ENCODE data around the gene MAPK8IP1.
A peak's percentile ranks its signal among the peaks of the same experiment; 100 is the strongest.
"Not testable (repeated sequence)": the region's sequence is repeated elsewhere in the genome, so short reads cannot be mapped to it uniquely, and the experiment has no call there.

The MAPK8IP1 gene

DNA sequence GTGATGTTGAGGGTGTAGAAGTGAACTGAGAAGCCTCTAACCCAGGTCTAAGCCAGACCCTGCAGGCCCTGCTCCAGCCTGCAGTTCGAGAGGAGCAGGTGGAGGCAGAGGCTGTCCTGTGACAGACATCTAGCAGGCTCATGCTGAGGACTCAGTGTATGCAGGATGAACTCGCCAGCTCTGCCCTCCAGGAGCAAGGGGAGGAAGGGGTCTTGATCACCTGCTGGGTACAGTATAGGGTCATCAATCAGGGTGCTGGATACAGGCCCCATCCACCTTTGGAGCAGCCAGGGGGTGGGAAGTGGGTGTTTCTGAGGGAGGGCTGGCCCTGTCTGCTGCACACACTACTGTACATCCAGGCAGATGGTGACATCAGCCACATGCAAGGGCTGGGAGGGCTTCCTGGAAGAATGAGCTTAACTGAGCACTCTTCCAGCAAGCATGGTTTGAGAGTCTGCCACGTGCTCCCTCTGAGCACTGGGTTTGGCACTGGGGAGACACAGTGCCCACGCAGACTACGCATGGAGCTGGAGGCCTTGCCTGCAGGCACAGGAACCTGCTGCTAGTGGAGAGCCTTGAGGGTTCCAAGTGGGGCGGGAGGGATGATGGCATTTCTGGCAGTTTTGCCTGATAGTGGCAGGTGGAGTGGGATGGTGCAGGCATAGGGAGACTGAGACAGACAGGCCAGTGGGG is 9.2 kb downstream of the MAPK8IP1 start:
- DNase-seq, result no peak

GRCh38 chr11:45895553-45896259 is 10.3 kb downstream of the MAPK8IP1 start:
- DNase-seq, result no peak

DNA sequence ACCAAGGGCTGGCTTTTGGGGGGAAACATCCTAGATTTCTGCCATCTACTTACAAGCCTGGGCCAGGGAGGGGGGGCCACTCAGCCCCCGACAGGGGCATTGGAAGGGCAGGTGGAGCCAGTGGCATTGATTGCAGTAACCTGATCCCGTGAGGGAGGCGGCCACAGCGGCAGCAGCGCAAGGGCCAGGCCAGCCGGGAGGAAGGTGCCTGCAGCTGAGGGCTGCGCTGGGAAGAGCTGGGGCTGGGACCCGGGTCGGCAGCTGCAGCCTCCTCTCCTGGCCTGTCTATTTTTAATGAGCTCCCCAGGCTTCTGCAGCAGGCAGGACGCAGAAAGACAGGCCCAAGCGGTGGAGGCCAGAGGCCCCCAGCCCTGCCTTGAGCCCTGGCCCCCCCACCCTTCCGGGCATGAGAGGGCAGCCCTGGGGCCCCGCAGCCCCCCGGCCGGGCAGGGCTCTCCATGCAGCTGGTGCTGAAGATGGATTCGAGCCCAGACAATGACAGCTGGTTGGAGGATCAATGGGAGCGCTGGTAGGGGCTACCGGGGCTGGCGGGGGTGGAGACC is 11.1 kb downstream of the MAPK8IP1 start:
- DNase-seq, result peak; percentile 79

- no peak for DNase-seq
These were observed 12.1 kb downstream of the MAPK8IP1 start for GRCh38 chr11:45897556-45897955.

DNA sequence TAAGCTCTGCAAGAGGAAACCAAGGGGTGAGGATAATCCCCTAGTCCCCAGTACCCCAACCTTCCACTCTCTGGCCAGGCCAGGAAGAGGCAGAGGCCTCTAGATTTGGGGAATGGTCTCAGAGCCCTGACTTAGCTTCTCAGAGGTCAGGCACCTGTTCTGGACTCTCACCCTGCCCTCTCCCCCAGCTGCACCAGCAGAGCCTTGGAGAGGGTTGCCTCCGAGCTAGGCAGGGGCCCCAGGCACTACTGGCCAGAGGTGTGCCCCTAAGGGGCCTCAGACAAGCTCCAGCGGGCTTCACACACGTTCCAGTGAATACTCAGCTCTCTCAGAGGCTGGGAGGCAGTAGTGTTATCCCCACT is 13.6 kb downstream of the MAPK8IP1 start:
- no peak for DNase-seq

GRCh38 chr11:45899448-45900174 is 14.2 kb downstream of the MAPK8IP1 start:
- peak; percentile 93 for DNase-seq

DNA sequence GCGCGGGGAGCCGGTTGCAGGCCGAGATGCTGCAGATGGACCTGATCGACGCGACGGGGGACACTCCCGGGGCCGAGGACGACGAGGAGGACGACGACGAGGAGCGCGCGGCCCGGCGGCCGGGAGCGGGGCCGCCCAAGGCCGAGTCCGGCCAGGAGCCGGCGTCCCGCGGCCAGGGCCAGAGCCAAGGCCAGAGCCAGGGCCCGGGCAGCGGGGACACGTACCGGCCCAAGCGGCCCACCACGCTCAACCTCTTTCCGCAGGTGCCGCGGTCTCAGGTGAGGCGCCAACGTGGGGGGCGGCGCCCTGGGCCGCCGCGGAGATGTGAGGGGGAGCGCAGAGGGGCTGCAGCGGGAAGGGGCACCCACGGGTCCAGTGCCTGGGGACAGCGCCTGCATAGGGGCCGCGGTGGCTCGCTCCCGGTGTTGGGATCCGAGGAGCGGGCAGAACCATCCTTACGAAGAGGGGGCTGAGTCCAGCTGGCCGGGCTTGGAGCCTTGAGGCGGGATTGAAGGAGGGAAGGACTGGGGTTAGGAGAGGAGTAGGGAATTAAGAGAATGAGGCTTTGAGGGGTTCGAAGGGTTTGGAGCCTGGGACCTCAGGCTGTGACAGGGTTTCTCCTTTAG is 14.8 kb downstream of the MAPK8IP1 start:
- not testable (repeated sequence) for DNase-seq

GRCh38 chr11:45900916-45901617 is 15.6 kb downstream of the MAPK8IP1 start:
- DNase-seq, result no peak

GRCh38 chr11:45901626-45902025 is 16.2 kb downstream of the MAPK8IP1 start:
- DNase-seq, result no peak

DNA sequence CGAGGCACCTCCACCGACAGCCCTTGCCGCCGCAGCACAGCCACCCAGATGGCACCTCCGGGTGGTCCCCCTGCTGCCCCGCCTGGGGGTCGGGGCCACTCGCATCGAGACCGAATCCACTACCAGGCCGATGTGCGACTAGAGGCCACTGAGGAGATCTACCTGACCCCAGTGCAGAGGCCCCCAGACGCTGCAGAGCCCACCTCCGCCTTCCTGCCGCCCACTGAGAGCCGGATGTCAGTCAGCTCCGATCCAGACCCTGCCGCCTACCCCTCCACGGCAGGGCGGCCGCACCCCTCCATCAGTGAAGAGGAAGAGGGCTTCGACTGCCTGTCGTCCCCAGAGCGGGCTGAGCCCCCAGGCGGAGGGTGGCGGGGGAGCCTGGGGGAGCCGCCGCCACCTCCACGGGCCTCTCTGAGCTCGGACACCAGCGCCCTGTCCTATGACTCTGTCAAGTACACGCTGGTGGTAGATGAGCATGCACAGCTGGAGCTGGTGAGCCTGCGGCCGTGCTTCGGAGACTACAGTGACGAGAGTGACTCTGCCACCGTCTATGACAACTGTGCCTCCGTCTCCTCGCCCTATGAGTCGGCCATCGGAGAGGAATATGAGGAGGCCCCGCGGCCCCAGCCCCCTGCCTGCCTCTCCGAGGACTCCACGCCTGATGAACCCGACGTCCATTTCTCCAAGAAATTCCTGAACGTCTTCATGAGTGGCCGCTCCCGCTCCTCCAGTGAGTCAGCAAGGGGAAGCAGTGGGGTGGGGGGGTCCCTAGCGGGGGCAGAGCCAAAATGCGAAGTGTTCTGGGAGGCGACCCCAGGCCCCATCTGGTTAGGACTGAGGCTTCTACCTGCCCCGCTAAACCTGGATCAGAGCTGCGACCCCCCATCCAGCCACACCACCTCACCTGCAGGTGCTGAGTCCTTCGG is 17.3 kb downstream of the MAPK8IP1 start:
- no peak for DNase-seq

DNA sequence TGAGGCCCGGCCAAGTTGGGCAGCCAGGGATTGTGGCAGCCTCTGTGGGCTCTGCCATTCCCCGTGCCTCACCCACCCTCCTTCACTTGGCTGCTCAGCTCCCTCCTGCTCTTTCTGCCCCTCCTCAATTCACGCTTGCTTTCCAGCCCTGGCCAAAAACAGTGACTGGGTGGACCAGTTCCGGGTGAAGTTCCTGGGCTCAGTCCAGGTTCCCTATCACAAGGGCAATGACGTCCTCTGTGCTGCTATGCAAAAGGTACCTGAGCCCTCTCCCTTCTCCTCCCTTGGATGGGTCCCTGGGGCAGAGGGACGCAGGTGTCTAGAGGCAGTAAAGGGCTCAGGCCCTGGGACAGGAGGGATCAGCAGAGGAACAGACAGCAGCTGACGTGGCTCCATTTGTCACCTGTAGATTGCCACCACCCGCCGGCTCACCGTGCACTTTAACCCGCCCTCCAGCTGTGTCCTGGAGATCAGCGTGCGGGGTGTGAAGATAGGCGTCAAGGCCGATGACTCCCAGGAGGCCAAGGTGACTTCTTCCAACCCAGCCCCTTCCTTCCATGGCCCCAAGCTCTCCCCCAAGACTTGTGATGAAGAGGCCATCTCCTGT is 19.0 kb downstream of the MAPK8IP1 start:
- DNase-seq, result no peak

GRCh38 chr11:45905095-45905494 is 19.6 kb downstream of the MAPK8IP1 start:
- no peak for DNase-seq

DNA sequence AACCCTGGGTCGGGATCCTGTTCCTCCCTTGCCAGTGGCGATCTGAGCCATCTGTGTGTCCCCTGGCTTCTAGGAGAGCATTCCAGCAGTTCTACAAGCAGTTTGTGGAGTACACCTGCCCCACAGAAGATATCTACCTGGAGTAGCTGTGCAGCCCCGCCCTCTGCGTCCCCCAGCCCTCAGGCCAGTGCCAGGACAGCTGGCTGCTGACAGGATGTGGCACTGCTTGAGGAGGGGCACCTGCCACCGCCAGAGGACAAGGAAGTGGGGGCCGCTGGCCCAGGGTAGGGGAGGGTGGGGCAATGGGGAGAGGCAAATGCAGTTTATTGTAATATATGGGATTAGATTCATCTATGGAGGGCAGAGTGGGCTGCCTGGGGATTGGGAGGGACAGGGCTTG is 20.1 kb downstream of the MAPK8IP1 start:
- DNase-seq, result not testable (repeated sequence)

- DNase-seq, result no peak
These were observed 20.7 kb downstream of the MAPK8IP1 start for GRCh38 chr11:45906096-45906682.

DNA sequence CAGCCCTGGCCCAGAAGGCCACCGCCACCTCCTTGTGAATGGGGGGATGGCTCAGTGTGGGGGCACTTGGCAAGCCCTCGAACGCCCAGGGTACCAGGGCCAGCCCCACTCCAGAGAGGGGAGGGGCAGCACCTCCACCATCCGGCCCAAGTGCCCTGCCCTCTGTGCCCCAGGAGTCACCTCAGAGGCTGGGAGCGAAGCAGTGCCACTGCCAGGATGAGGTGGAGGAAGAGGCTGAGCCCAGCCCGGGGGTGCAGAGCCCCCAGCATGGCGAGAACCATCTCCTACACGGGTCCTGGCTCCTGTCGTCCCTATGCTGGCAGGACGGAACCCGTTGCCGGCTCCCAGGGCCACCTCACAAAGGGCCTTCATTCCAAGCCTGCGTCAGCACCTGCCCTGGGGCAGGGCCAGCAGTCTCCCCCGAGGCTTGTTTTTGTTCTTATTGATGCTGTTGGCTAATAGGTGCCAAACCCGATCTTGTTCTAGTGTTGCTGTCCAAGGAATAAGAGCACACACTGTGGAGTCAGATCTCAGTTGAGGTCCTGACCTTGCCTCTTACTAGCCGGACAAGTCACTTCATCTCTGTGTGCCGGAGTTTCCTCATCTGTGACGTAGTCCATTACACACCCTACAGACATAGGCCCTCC is 21.6 kb downstream of the MAPK8IP1 start, which contains the start of gene FREY1:
Gene FREY1 (minus strand): TSS at position 307 of the 647 bp plus-strand sequence. CDS start 26 bp downstream, at position 281.
- no peak for DNase-seq

DNA sequence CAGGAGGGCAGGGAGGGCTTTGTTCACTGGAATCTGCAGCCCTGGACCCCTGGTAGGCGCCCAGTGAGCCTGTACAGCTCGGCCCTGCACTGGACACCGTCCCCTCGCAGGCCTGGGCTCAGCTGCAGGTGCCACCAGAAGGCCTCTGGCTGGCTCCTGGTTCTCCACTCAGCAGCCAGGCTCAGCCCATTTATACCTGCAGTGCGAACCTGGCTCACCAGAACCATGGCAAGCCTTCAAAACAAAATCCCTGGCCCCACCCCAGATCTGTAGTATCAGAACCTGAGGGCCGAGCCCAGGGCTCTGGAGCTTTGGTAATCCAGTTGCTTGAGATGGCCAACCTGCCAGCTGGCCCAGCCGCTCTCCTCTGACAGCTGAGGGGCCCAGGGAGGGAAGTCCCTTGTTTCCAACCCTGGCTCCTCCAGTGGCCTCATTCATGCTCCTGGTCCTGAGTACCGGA is 22.5 kb downstream of the MAPK8IP1 start:
- no peak for DNase-seq

DNA sequence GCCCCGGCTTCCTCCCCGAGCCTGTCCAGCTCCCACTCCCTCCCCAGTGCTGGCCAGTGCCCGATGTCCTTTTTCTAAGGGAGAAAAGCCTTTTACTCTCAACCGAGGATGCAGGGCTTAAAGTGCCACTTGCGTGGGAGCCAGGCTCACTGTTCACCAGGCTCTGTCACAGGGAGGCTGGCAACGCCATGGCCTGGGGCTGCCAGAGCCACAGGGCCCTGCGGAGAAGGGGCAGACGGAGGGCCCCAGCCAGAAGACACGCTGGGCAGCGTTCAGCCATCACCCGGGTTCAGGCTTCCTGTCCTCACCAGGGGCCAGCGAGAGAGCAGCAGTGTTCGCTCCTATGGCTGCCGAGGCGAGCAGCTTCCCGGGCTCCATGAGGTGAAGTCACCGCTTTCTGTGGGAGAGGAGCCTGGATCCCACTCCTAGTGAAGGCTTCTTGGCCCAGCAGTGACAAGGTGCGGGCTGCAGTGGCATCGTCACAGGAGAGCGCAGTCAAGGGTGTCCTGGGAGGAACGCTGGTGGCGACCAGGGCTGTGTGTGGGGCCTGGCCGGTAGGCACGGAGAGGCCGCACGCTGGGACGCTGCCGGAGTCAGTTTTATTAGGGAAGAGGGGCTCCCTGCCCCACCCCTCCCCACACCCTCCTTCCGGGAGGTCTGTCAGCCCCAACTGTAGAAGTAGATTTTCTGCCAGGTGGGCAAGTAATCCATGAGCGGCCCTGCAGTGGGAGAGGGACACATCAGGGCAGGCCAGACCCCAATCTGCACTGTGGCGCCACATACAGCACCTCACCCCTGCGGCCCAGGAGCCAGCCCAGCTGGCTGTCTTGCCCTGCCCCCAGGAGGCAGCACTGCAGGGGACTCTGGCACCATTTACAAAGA is 24.4 kb downstream of the MAPK8IP1 start:
- DNase-seq, result no peak

- DNase-seq, result no peak
These were observed 25.2 kb downstream of the MAPK8IP1 start for GRCh38 chr11:45910623-45911022.

GRCh38 chr11:45913514-45913913 is 28.1 kb downstream of the MAPK8IP1 start:
- no peak for DNase-seq

Data from NCI-H2029 (cell line).